ENCODE data around the gene BMPR1B. TPM values are rescaled to one million over a fixed set of nuclear protein-coding genes. Genes with fewer than 3 reads are reported as not detected.

Gene BMPR1B
- total RNA-seq, 2 experiments from 2014 or later = not detected

- no peak for TF ChIP-seq CTCF (IDR thresholded peaks at IDR 0.05)
- Mint-ChIP-seq H3K4me3 (no peak overlapping the region), H3K4me1 (ENCODE audit: low read depth) (no peaks in the 10 kb centered on the region), H3K9me3 (no peaks in the 10 kb centered on the region), H3K27me3 (no peaks in the 10 kb centered on the region), H3K27ac (no peak overlapping the region), H3K36me3 (ENCODE audit: low read depth) (no peaks in the 10 kb centered on the region)
- DNase-seq = no peak
- no peak for ATAC-seq
- POLR2A ChIA-PET = no interaction called here
- CTCF ChIA-PET = no interaction called here
- intact Hi-C loops (cut with micrococcal nuclease) = no loop called here
These were observed 98.3 kb downstream of the BMPR1B start for GRCh38 chr4:94856030-94856429.

GRCh38 chr4:94870146-94870545 lies 112.4 kb downstream of the BMPR1B start:
- Mint-ChIP-seq H3K4me3 (no peak overlapping the region), H3K27me3 (no peaks in the 10 kb centered on the region), H3K9me3 (no peaks in the 10 kb centered on the region), H3K27ac (no peak overlapping the region), H3K36me3 (ENCODE audit: low read depth) (no peaks in the 10 kb centered on the region), H3K4me1 (ENCODE audit: low read depth) (no peaks in the 10 kb centered on the region)
- TF ChIP-seq CTCF (IDR thresholded peaks at IDR 0.05) = no peak
- ATAC-seq (no peak), DNase-seq (no peak)
- CTCF ChIA-PET = no interaction called here
- intact Hi-C loops (cut with micrococcal nuclease) = no loop called here
- POLR2A ChIA-PET = no interaction called here

GRCh38 chr4:94871644-94872305 lies 114.0 kb downstream of the BMPR1B start:
- no peak for TF ChIP-seq CTCF (IDR thresholded peaks at IDR 0.05)
- ChIA-PET POLR2A (no interaction called here), CTCF (no interaction called here)
- H3K4me3 Mint-ChIP-seq = no peak overlapping the region
- no peaks in the 10 kb centered on the region for H3K9me3 Mint-ChIP-seq
- no peaks in the 10 kb centered on the region for H3K36me3 Mint-ChIP-seq (ENCODE audit: low read depth)
- DNase-seq (no peak), ATAC-seq (no peak)
- H3K4me1 Mint-ChIP-seq (ENCODE audit: low read depth) = no peaks in the 10 kb centered on the region
- intact Hi-C loops (cut with micrococcal nuclease) = no loop called here
- H3K27ac Mint-ChIP-seq = no peak overlapping the region
- H3K27me3 Mint-ChIP-seq = no peaks in the 10 kb centered on the region

GRCh38 chr4:94877973-94878372 lies 120.2 kb downstream of the BMPR1B start:
- Mint-ChIP-seq H3K27ac (no peak overlapping the region), H3K4me1 (ENCODE audit: low read depth) (no peaks in the 10 kb centered on the region), H3K27me3 (no peaks in the 10 kb centered on the region), H3K4me3 (no peak overlapping the region), H3K36me3 (ENCODE audit: low read depth) (no peaks in the 10 kb centered on the region), H3K9me3 (no peaks in the 10 kb centered on the region)
- ATAC-seq = no peak
- POLR2A ChIA-PET = no interaction called here
- CTCF ChIA-PET = no interaction called here
- intact Hi-C loops (cut with micrococcal nuclease) = no loop called here
- DNase-seq = no peak
- TF ChIP-seq CTCF (IDR thresholded peaks at IDR 0.05) = no peak

- no peak for ATAC-seq
- no peak for DNase-seq
- ChIA-PET CTCF (no interaction called here), POLR2A (no interaction called here)
- Mint-ChIP-seq H3K27me3 (no peaks in the 10 kb centered on the region), H3K36me3 (ENCODE audit: low read depth) (no peaks in the 10 kb centered on the region), H3K27ac (no peak overlapping the region), H3K4me3 (no peak overlapping the region), H3K4me1 (ENCODE audit: low read depth) (no peaks in the 10 kb centered on the region), H3K9me3 (no peaks in the 10 kb centered on the region)
- TF ChIP-seq CTCF (IDR thresholded peaks at IDR 0.05) = no peak
- intact Hi-C loops (cut with micrococcal nuclease) = no loop called here
These were observed 123.2 kb downstream of the BMPR1B start for GRCh38 chr4:94880956-94881355.
